Heart right ventricle (tissue), 16 donors: ENCODE measurements around the gene ARHGAP42. TPM values are rescaled to one million over a fixed set of nuclear protein-coding genes. Genes with fewer than 3 reads are reported as not detected.

Experiments
- ATAC-seq, 8 donors: fragments of 200-7000 bp; cut with Tn5 transposase; one replicate each; pipeline ENCODE4 v1.9.1; 2020; ENCODE audit warnings: mild to moderate bottlenecking in 8 of 8, moderate library complexity in 8 of 8, moderate number of reproducible peaks in 1 of 8
- DNase-seq, 2 donors: peaks; one replicate each; pipeline ENCODE4 v3.0.0-alpha.2; 2020
- H3K27ac ChIP-seq, 10 donors: fragments of 200-600 bp; sonication (generic) in 2 of 10; one replicate each; pipeline versions ENCODE4 v1.5.0 to v1.8.0; 2020 to 2022; ENCODE audit warnings: mild to moderate bottlenecking in 3 of 10
- H3K27me3 ChIP-seq, 7 donors: fragments of 200-600 bp; one replicate each; pipeline ENCODE4 v1.8.0; 2021 to 2022; ENCODE audit warnings: mild to moderate bottlenecking in 2 of 7
- H3K36me3 ChIP-seq, 9 donors: fragments of 200-600 bp; sonication (generic) in 1 of 9; one replicate each; pipeline versions ENCODE4 v1.5.0 to v1.8.0; 2020 to 2022; ENCODE audit warnings: mild to moderate bottlenecking in 2 of 9
- H3K4me1 ChIP-seq, 9 donors: fragments of 200-600 bp; sonication (generic) in 1 of 9; one replicate each; pipeline versions ENCODE4 v1.5.0 to v1.8.0; 2020 to 2022; ENCODE audit warnings: mild to moderate bottlenecking in 4 of 9
- H3K4me3 ChIP-seq, 10 donors: fragments of 200-600 bp; sonication (generic) in 2 of 10; one replicate each; pipeline versions ENCODE4 v1.5.0 to v1.8.0; 2020 to 2022; ENCODE audit warnings: mild to moderate bottlenecking in 7 of 10, moderate library complexity in 2 of 10
- H3K9me3 ChIP-seq, 11 donors: fragments of 200-600 bp in 10 of 11; sonication (generic) in 2 of 11; one replicate each; pipeline versions ENCODE4 v1.5.0 to v1.8.0; 2013 to 2022; ENCODE audit warnings: mild to moderate bottlenecking in 2 of 11, control low read depth in 1 of 11, moderate library complexity in 1 of 11
- CTCF ChIP-seq, 9 donors: fragments of 200-600 bp; sonication (generic) in 2 of 9; IDR thresholded peaks; one replicate each; pipeline versions ENCODE4 v1.5.0 to v1.8.0; 2021 to 2022; ENCODE audit warnings: antibody characterized with exemption in 9 of 9, mild to moderate bottlenecking in 5 of 9, moderate library complexity in 1 of 9
- WGBS, 2 donors: extraction: QIAGEN DNeasy Blood & Tissue Kit; methylation state at CpG; one replicate each; pipeline ENCODE4 v1.1.7; 2013; ENCODE audit warnings: inconsistent platforms in 1 of 2; 5-methylcytosine and 5-hydroxymethylcytosine counted together
- intact Hi-C, 10 donors: fragments of 100-400 bp; cut with DNase I; formaldehyde crosslinking; loops; one replicate each; pipeline versions ENCODE4 v1.11.1 to v1.14.2; 2022
- polyA plus RNA-seq, 2 donors: library from polyadenylated mRNA; stranded (reverse); fragments of 200-250 nt; gene quantifications; one replicate each; pipeline ENCODE4 v1.2.3, GENCODE V29; 2013
- total RNA-seq, 10 donors: library from RNA; stranded (reverse); fragmentation: NEBNext Ultra II Directional in 3 of 10; extraction: Animal tissue kit (Norgen Biotek cat#: 25700) in 3 of 10; gene quantifications; one replicate each; pipeline versions ENCODE4 v1.2.1 to v1.2.4, GENCODE V29; 2021 to 2023
- donor health status: Arrhythmogenic right ventricular cardiomyopathy.
- donor health status: ischemic (EF 13 %, LVEDD 7.1; RV severe dilation, severe dysfunction).
- donor health status: healthy with polysubstance abuse.
- donor health status: DM: no; HTN: yes; CAD: no.
- donor health status: DM: no; HTN: no; CAD: no.
- donor health status: ischemic (EF 25% LVEDD 6.9; RV normal size, moderate dysfunction).
- donor health status: ischemic (EF 25% LVEDD 5.7; RV mildly dilated, moderate dysfunction).
- donor health status: healthy.
- donor health status: DM: yes; HTN: yes; CAD: no.
- donor health status: Ischemic cardiomyopathy.
- donor health status: ischemic (EF 35%, LVEDD 5.7; RV mildly dilated, moderate dysfunction).
- donor health status: nonischemic (EF 11% LVEDD 7.7; RV severe dilation, severe dysfunction).
- donor health status: DM: yes; HTN: yes; CAD: no.
- donor health status: PGD.
- donor health status: ischemic (EF 29% LVEDD 5.4; RV normal size, mild dysfunction).
- donor health status: nonischemic (EF 23%, LVEDD 6.1; RV moderate dilation, normal function).

ARHGAP42 gene
- total and polyA plus RNA-seq, 12 donors: 3.9 to 13.1 (median 8.8) TPM

DNA sequence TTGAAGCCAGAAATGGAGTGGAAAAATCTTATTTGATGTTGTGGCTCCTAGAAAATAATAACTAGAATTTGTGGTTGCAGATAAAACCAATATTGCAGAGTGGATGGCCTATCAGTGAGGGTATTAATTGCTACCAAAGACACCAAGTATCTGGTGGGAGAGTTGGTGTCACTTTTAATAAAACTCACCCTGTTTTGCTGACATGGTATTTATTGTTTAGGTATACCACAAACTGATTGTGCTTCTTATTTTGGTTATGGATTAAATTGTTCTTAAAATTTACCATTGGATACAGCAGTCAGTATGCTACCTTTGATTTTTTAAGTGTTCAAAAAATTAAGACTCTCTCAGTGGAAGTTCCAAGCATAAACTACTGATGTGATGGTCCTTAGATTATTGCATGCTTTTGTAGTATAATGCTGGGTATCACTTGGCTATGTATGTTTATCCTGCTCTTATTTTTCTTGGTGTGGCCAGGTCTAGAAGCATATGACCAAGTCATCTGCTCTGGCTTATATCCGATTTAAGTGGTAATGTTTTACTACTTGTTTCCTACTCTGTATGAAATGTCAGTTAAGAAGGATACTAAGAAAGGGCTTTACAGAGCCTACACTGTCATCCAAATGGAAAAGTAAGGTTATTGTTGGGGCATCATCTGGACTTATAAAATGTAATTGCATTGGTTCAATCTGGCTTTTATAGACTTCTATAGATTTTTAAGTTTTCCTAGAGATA lies 101.6 kb downstream of the ARHGAP42 start:
- Histone ChIP-seq H3K9me3 (no peaks in the 10 kb centered on the region), H3K27ac (peak overlapping the region in 2 of 10 donors; percentile 13 to 41), H3K27me3 (no peaks in the 10 kb centered on the region), H3K36me3 (no peaks in the 10 kb centered on the region), H3K4me3 (no peak overlapping the region), H3K4me1 (peaks cover 0 to 59% (median 37%) of the 10 kb centered on the region in 9 donors)
- ATAC-seq: no peak
- no peak for DNase-seq
- TF ChIP-seq CTCF (IDR thresholded peaks at IDR 0.05): no peak
- WGBS, 2 donors: 81 to 84% methylated on average over 1 of the region's 1 CpG
- intact Hi-C loops: loop anchor here in 2 of 10 donors (10.0 kb wide), 2 partner anchors 54 to 104 kb away; partner anchors contain the start of gene ARHGAP42 (in 1 of the 2)

GRCh38 chr11:100789500-100789899 lies 102.4 kb downstream of the ARHGAP42 start:
- peak; percentile 25 to 46 for DNase-seq
- intact Hi-C loops: loop anchor here in 2 of 10 donors (10.0 kb wide), 2 partner anchors 55 to 105 kb away; partner anchors contain the start of gene ARHGAP42 (in 1 of the 2)
- Histone ChIP-seq H3K36me3 (no peaks in the 10 kb centered on the region), H3K9me3 (no peaks in the 10 kb centered on the region), H3K4me3 (no peak overlapping the region), H3K27ac (peak overlapping the region in 3 of 10 donors; percentile 13 to 41 (median 33)), H3K4me1 (peaks cover 0 to 53% (median 36%) of the 10 kb centered on the region in 9 donors), H3K27me3 (no peaks in the 10 kb centered on the region)
- 59 to 66% methylated on average over 6 of the region's 6 CpGs for WGBS, 2 donors
- ATAC-seq: peak; percentile 44 to 85 (median 68)
- TF ChIP-seq CTCF (IDR thresholded peaks at IDR 0.05): no peak

- TF ChIP-seq CTCF (IDR thresholded peaks at IDR 0.05): no peak
- DNase-seq: no peak
- intact Hi-C loops: loop anchor here in 1 of 10 donors (5.0 kb wide), 1 partner anchor 48 kb away; no protein-coding TSS in a partner anchor
- Histone ChIP-seq H3K9me3 (no peaks in the 10 kb centered on the region), H3K27ac (peak overlapping the region in 3 of 10 donors; percentile 13 to 41 (median 33)), H3K27me3 (no peaks in the 10 kb centered on the region), H3K4me1 (peaks cover 0 to 47% (median 31%) of the 10 kb centered on the region in 9 donors), H3K4me3 (no peak overlapping the region), H3K36me3 (no peaks in the 10 kb centered on the region)
- 58 to 59% methylated on average over 2 of the region's 2 CpGs for WGBS, 2 donors
- ATAC-seq: no peak
Observed at GRCh38 chr11:100790073-100790472, 103.0 kb downstream of the ARHGAP42 start.

DNA sequence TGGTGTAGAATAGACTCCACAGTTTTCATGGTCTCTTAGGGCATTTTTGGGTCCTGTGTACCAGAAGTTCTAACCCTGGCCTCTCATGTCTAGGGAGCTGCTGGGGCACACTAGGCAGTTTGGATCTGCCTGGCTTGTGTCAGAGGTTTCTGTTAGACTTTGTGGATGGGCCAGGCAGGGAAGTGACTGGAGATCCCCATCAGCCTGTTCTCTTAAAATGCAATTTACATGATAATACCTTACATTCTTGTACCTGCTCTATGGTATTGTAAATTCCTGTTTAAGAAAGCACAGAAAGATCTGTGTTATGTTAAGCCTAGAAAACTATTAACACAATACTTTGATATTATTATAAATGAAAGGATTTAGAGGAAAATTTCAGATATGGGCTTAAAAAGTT lies 104.0 kb downstream of the ARHGAP42 start:
- intact Hi-C loops: loop anchor here in 1 of 10 donors (5.0 kb wide), 1 partner anchor 49 kb away; no protein-coding TSS in a partner anchor
- no peak for TF ChIP-seq CTCF (IDR thresholded peaks at IDR 0.05)
- Histone ChIP-seq H3K27me3 (no peaks in the 10 kb centered on the region), H3K4me3 (no peak overlapping the region), H3K4me1 (peaks cover 0 to 37% (median 23%) of the 10 kb centered on the region in 9 donors), H3K9me3 (no peaks in the 10 kb centered on the region), H3K27ac (peak overlapping the region in 1 of 10 donors; percentile 23), H3K36me3 (peaks cover 0 to 7% (median 0%) of the 10 kb centered on the region in 9 donors)
- DNase-seq: no peak
- peak in 1 of 8 donors; percentile 34 for ATAC-seq
